HepG2 (cell line): ENCODE data around the gene GOLGA8H.
A peak's percentile ranks its signal among the peaks of the same experiment; 100 is the strongest.
"Not testable (repeated sequence)": the region's sequence is repeated elsewhere in the genome, so short reads cannot be mapped to it uniquely, and the experiment has no call there.

Experiments used
- CBX2 ChIP-seq, 2 experiments: fragments of 200-600 bp in 1 of 2; sonication (generic); formaldehyde crosslinking in 1 of 2; IDR thresholded peaks; 2 replicates each; pipeline versions ENCODE4 v1.7.0 to v1.8.1; 2018 to 2022; ENCODE audit warnings: low read depth in 2 of 2, low read length in 1 of 2, mild to moderate bottlenecking in 1 of 2, missing genetic modification reagents in 1 of 2
- KDM1A ChIP-seq: IDR thresholded peaks from 2 replicates; pipeline ENCODE4 v1.6.1; 2016; ENCODE audit warnings: missing compliant biosample characterization
- MAFK ChIP-seq, 2 experiments: IDR thresholded peaks in 1 of 2; conservative IDR thresholded peaks in 1 of 2; 2 replicates each; pipeline ENCODE4 v1.6.1; 2011; ENCODE audit warnings: improper control_type of control experiment in 2 of 2, low read length in 2 of 2
- MXI1 ChIP-seq: IDR thresholded peaks from 3 replicates; pipeline ENCODE4 v1.6.1; 2012; ENCODE audit warnings: low read depth, low read length, inconsistent platforms, borderline replicate concordance
- NFE2 ChIP-seq: sonication (generic); formaldehyde crosslinking; IDR thresholded peaks from 2 replicates; pipeline ENCODE4 v1.4.0; 2020; ENCODE audit warnings: missing genetic modification reagents
- POLR2A ChIP-seq, 2 experiments: IDR thresholded peaks; 2 replicates each; pipeline ENCODE4 v1.6.1; 2011; ENCODE audit warnings: low read depth in 2 of 2, low read length in 2 of 2, mild to moderate bottlenecking in 1 of 2, moderate library complexity in 1 of 2; ENCODE audit not compliant: insufficient read depth in 1 of 2
- SP1 ChIP-seq, 2 experiments: fragments of 450-650 bp in 1 of 2; sonication (generic) in 1 of 2; formaldehyde crosslinking in 1 of 2; IDR thresholded peaks; 2 replicates each; pipeline versions ENCODE4 v1.4.0 to v1.6.1; 2016 to 2020; ENCODE audit warnings: missing genetic modification reagents in 1 of 2
- SYNCRIP ChIP-seq: fragments of 200-400 bp; formaldehyde crosslinking; IDR thresholded peaks from 2 replicates; pipeline ENCODE4 v1.6.1; 2018; ENCODE audit warnings: mild to moderate bottlenecking, low read depth, low read length; ENCODE audit not compliant: insufficient read depth
- ZBTB7A ChIP-seq: sonication (generic); formaldehyde crosslinking; IDR thresholded peaks from 2 replicates; pipeline ENCODE4 v1.8.0; 2022; ENCODE audit warnings: mild to moderate bottlenecking, missing genetic modification reagents
- ZNF431 ChIP-seq: sonication (generic); formaldehyde crosslinking; IDR thresholded peaks from 2 replicates; pipeline ENCODE4 v1.9.0; 2022; ENCODE audit warnings: missing genetic modification reagents, low read depth, mild to moderate bottlenecking, borderline replicate concordance
- TF ChIP-seq, protein P1 (sequence below): sonication (generic); formaldehyde crosslinking; IDR thresholded peaks from 2 replicates; pipeline ENCODE4 v1.4.0; 2020; ENCODE audit warnings: missing genetic modification reagents
- TF ChIP-seq, protein P2 (sequence below): sonication (generic); formaldehyde crosslinking; IDR thresholded peaks from 2 replicates; pipeline ENCODE4 v1.5.0; 2020; ENCODE audit warnings: mild to moderate bottlenecking, missing genetic modification reagents, moderate library complexity
- TF ChIP-seq, protein P3 (sequence below): sonication (generic); formaldehyde crosslinking; IDR thresholded peaks from 2 replicates; pipeline ENCODE4 v1.4.0; 2020; ENCODE audit warnings: missing genetic modification reagents
- TF ChIP-seq, protein P4 (sequence below): sonication (generic); formaldehyde crosslinking; IDR thresholded peaks from 2 replicates; pipeline ENCODE4 v1.8.1; 2022; ENCODE audit warnings: low read depth, mild to moderate bottlenecking, missing genetic modification reagents

DNA sequence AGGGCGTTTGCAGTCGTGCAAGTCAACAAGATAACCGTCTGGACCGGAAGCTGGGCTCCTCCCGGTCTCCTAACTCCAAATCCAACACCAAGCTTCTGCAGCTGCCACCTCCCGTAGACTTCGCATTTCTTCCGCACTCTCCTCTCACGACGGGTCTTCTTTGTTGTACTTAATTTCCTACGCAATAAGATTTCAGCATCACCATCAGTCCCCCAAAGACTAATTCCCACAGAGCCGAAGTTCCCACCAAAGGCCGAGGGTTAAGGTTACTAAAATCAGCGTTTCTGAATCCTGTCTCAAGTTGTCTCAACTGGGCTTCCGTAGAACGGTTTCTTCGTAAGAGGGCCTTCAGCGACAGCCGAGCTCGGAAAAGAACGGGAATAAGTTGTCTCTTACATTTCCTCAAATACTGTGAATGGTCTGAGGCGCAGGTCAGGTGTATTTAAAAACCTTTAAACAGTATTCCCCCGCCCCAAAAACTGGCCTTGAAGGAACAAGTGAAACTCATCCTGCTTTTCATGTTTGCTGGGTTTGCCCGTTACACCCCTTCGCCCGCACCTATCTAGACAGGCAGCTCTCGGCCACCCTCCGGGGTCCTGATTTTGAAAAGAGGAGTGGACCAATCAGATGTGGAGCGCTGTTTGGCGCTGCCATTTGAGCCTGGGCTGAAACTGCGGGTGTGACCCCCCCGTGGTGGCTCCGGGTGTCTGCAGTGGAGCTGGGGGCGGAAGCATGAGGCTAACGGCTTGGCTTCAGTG lies 21.8 kb downstream of the GOLGA8H start, which contains the start of gene ARHGAP11B:
- TF ChIP-seq, protein P1, sequence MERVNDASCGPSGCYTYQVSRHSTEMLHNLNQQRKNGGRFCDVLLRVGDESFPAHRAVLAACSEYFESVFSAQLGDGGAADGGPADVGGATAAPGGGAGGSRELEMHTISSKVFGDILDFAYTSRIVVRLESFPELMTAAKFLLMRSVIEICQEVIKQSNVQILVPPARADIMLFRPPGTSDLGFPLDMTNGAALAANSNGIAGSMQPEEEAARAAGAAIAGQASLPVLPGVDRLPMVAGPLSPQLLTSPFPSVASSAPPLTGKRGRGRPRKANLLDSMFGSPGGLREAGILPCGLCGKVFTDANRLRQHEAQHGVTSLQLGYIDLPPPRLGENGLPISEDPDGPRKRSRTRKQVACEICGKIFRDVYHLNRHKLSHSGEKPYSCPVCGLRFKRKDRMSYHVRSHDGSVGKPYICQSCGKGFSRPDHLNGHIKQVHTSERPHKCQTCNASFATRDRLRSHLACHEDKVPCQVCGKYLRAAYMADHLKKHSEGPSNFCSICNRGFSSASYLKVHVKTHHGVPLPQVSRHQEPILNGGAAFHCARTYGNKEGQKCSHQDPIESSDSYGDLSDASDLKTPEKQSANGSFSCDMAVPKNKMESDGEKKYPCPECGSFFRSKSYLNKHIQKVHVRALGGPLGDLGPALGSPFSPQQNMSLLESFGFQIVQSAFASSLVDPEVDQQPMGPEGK (CRISPR knock-in tag), result peak; percentile 98
- TF ChIP-seq SP1 (IDR thresholded peaks at IDR 0.05); SP1 (CRISPR knock-in tag; IDR thresholded peaks at IDR 0.05); NFE2; ZNF431 (CRISPR knock-in tag); ZBTB7A (CRISPR knock-in tag); KDM1A (CRISPR knock-in tag); MAFK (conservative IDR thresholded peaks at IDR 0.05 in 1 of 2, IDR thresholded peaks at IDR 0.05 in 1 of 2; ENCODE audit: low read length in 2 of 2); SYNCRIP; CBX2 (IDR thresholded peaks at IDR 0.05; ENCODE audit: low read depth, low read length); CBX2 (CRISPR knock-in tag; IDR thresholded peaks at IDR 0.05; ENCODE audit: low read depth): not testable (repeated sequence)
- TF ChIP-seq, protein P2, sequence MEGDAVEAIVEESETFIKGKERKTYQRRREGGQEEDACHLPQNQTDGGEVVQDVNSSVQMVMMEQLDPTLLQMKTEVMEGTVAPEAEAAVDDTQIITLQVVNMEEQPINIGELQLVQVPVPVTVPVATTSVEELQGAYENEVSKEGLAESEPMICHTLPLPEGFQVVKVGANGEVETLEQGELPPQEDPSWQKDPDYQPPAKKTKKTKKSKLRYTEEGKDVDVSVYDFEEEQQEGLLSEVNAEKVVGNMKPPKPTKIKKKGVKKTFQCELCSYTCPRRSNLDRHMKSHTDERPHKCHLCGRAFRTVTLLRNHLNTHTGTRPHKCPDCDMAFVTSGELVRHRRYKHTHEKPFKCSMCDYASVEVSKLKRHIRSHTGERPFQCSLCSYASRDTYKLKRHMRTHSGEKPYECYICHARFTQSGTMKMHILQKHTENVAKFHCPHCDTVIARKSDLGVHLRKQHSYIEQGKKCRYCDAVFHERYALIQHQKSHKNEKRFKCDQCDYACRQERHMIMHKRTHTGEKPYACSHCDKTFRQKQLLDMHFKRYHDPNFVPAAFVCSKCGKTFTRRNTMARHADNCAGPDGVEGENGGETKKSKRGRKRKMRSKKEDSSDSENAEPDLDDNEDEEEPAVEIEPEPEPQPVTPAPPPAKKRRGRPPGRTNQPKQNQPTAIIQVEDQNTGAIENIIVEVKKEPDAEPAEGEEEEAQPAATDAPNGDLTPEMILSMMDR, result 0 out of 2 replicates have a peak, but pooled peaks have one; percentile 7
- TF ChIP-seq, protein P3, sequence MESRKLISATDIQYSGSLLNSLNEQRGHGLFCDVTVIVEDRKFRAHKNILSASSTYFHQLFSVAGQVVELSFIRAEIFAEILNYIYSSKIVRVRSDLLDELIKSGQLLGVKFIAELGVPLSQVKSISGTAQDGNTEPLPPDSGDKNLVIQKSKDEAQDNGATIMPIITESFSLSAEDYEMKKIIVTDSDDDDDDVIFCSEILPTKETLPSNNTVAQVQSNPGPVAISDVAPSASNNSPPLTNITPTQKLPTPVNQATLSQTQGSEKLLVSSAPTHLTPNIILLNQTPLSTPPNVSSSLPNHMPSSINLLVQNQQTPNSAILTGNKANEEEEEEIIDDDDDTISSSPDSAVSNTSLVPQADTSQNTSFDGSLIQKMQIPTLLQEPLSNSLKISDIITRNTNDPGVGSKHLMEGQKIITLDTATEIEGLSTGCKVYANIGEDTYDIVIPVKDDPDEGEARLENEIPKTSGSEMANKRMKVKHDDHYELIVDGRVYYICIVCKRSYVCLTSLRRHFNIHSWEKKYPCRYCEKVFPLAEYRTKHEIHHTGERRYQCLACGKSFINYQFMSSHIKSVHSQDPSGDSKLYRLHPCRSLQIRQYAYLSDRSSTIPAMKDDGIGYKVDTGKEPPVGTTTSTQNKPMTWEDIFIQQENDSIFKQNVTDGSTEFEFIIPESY, result not testable (repeated sequence)
- TF ChIP-seq POLR2A (IDR thresholded peaks at IDR 0.05; ENCODE audit: insufficient read depth in 1 of 2, low read depth in 2 of 2, low read length in 2 of 2), result 0 out of 4 replicates have a peak, but pooled peaks of 1 of the 2 experiments have one; percentile 35
- TF ChIP-seq, protein P4, sequence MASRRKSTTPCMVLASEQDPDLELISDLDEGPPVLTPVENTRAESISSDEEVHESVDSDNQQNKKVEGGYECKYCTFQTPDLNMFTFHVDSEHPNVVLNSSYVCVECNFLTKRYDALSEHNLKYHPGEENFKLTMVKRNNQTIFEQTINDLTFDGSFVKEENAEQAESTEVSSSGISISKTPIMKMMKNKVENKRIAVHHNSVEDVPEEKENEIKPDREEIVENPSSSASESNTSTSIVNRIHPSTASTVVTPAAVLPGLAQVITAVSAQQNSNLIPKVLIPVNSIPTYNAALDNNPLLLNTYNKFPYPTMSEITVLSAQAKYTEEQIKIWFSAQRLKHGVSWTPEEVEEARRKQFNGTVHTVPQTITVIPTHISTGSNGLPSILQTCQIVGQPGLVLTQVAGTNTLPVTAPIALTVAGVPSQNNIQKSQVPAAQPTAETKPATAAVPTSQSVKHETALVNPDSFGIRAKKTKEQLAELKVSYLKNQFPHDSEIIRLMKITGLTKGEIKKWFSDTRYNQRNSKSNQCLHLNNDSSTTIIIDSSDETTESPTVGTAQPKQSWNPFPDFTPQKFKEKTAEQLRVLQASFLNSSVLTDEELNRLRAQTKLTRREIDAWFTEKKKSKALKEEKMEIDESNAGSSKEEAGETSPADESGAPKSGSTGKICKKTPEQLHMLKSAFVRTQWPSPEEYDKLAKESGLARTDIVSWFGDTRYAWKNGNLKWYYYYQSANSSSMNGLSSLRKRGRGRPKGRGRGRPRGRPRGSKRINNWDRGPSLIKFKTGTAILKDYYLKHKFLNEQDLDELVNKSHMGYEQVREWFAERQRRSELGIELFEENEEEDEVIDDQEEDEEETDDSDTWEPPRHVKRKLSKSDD (CRISPR knock-in tag), result not testable (repeated sequence)
- peak; percentile 80; the same call in 2 of the 3 replicates for TF ChIP-seq MXI1
